Gastroesophageal sphincter (tissue), 3 donors: ENCODE results near the gene BARD1.

Source experiments
- EP300 ChIP-seq: sonication (generic); formaldehyde crosslinking; IDR thresholded peaks from one replicate; pipeline ENCODE4 v1.6.1; 2017; ENCODE audit warnings: antibody characterized with exemption, mild to moderate bottlenecking
- POLR2A ChIP-seq, 2 donors: fragments of 450-650 bp; IDR thresholded peaks; one replicate each; pipeline ENCODE4 v1.6.1; 2017; ENCODE audit warnings: antibody characterized with exemption in 2 of 2, mild to moderate bottlenecking in 2 of 2, moderate library complexity in 1 of 2
- POLR2AphosphoS5 ChIP-seq: sonication (generic); formaldehyde crosslinking; IDR thresholded peaks from one replicate; pipeline ENCODE4 v1.6.1; 2017; ENCODE audit warnings: antibody characterized with exemption
- TF ChIP-seq, protein P1 (sequence below), 4 experiments: fragments of 200-600 bp in 2 of 4; fragments of 450-650 bp in 2 of 4; sonication (generic) in 1 of 4; IDR thresholded peaks; one replicate each; pipeline ENCODE4 v1.5.1; 2017 to 2019; ENCODE audit warnings: antibody characterized with exemption in 4 of 4, mild to moderate bottlenecking in 2 of 4, moderate library complexity in 2 of 4

DNA sequence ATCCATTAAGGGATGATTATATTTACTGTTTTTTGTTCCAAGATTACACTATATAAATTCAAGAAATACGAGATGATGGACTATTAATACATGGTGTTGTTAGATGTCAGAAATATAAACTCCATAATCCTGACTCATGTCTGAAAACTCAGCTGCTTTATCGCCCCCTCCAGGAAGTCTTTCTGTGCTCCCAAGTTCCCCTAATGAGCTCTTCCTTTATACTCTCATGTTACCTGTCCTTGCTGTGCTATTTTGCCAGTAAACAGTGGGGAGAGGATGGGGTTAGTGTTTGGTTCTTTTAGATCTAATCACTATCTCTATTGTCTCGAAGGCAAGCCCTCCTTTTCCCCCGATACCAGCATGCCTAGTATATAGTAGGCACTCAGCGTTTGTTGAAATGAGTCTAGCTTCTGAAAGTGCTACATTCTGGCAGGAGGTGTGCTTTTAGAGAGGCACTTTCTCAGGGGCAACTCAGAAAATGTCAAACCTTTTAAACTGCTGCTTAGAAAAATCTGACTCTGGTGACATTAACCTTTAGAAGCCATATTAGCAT is 21.4 kb upstream of the BARD1 start:
- TF ChIP-seq, protein P1, sequence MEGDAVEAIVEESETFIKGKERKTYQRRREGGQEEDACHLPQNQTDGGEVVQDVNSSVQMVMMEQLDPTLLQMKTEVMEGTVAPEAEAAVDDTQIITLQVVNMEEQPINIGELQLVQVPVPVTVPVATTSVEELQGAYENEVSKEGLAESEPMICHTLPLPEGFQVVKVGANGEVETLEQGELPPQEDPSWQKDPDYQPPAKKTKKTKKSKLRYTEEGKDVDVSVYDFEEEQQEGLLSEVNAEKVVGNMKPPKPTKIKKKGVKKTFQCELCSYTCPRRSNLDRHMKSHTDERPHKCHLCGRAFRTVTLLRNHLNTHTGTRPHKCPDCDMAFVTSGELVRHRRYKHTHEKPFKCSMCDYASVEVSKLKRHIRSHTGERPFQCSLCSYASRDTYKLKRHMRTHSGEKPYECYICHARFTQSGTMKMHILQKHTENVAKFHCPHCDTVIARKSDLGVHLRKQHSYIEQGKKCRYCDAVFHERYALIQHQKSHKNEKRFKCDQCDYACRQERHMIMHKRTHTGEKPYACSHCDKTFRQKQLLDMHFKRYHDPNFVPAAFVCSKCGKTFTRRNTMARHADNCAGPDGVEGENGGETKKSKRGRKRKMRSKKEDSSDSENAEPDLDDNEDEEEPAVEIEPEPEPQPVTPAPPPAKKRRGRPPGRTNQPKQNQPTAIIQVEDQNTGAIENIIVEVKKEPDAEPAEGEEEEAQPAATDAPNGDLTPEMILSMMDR (IDR thresholded peaks at IDR 0.05): peak in 1 of 4 experiments; percentile 38
- no peak for TF ChIP-seq POLR2A (IDR thresholded peaks at IDR 0.05)
- TF ChIP-seq POLR2AphosphoS5: no peak
- no peak for TF ChIP-seq EP300
